NCI-H1436 (cell line): Measurements from ENCODE around the gene TCF7.

Experiments used
- DNase-seq: peaks from one replicate; lab custom pipeline; 2025; lab: John Stamatoyannopoulos, UW

TCF7 gene

GRCh38 chr5:134090522-134090921 lies 24.0 kb upstream of the TCF7 start:
- no peak for DNase-seq

- no peak for DNase-seq
These were observed 22.8 kb upstream of the TCF7 start for GRCh38 chr5:134091626-134092121.

- peak; percentile 13 for DNase-seq
These were observed 21.6 kb upstream of the TCF7 start for GRCh38 chr5:134092875-134093274.

- no peak for DNase-seq
These were observed 21.1 kb upstream of the TCF7 start for GRCh38 chr5:134093351-134093750.

- DNase-seq: no peak
These were observed 19.2 kb upstream of the TCF7 start for GRCh38 chr5:134095293-134095692.

GRCh38 chr5:134095887-134096589 lies 18.4 kb upstream of the TCF7 start:
- DNase-seq: no peak

- no peak for DNase-seq
These were observed 17.2 kb upstream of the TCF7 start for GRCh38 chr5:134097211-134097749.

- no peak for DNase-seq
These were observed 15.8 kb upstream of the TCF7 start for GRCh38 chr5:134098690-134099089.

- DNase-seq: no peak
These were observed 15.1 kb upstream of the TCF7 start for GRCh38 chr5:134099288-134099872.

- DNase-seq: no peak
These were observed 14.6 kb upstream of the TCF7 start for GRCh38 chr5:134099939-134100282.

GRCh38 chr5:134100283-134101091 lies 14.0 kb upstream of the TCF7 start:
- no peak for DNase-seq

GRCh38 chr5:134101686-134102439 lies 12.6 kb upstream of the TCF7 start:
- DNase-seq: peak; percentile 14

- DNase-seq: no peak
These were observed 11.1 kb upstream of the TCF7 start for GRCh38 chr5:134103397-134103796.

- no peak for DNase-seq
These were observed 10.4 kb upstream of the TCF7 start for GRCh38 chr5:134103998-134104654.

GRCh38 chr5:134106991-134107701 lies 7.3 kb upstream of the TCF7 start:
- no peak for DNase-seq

- DNase-seq: no peak
These were observed 6.7 kb upstream of the TCF7 start for GRCh38 chr5:134107779-134108178.

- no peak for DNase-seq
These were observed 4.1 kb upstream of the TCF7 start for GRCh38 chr5:134110382-134110781.

- no peak for DNase-seq
These were observed 2.5 kb upstream of the TCF7 start for GRCh38 chr5:134111741-134112647.

- DNase-seq: no peak
These were observed 1.6 kb upstream of the TCF7 start for GRCh38 chr5:134112726-134113362.
